Lung (tissue), 12 donors: ENCODE data around the gene URM1. TPM values are rescaled to one million over a fixed set of nuclear protein-coding genes. Genes with fewer than 3 reads are reported as not detected.

Experiments used
- ATAC-seq: fragments of 200-7000 bp; cut with Tn5 transposase; one replicate; pipeline ENCODE4 v1.9.1; 2020; ENCODE audit warnings: moderate number of reproducible peaks; ENCODE audit not compliant: insufficient read depth, low FRiP score
- DNase-seq, 3 donors: peaks; one replicate each; pipeline ENCODE4 v3.0.0-alpha.2; 2013 to 2017
- H3K27ac ChIP-seq, 2 donors: one replicate each; pipeline ENCODE4 v1.5.1; 2013; ENCODE audit warnings: mild to moderate bottlenecking in 2 of 2, moderate library complexity in 2 of 2, control low read depth in 1 of 2, inconsistent platforms in 1 of 2, low read depth in 1 of 2, low read length in 1 of 2
- H3K27me3 ChIP-seq, 3 donors: one replicate each; pipeline ENCODE4 v1.5.1; 2013; ENCODE audit warnings: low read length in 2 of 3; ENCODE audit not compliant: control insufficient read depth in 3 of 3, insufficient read depth in 3 of 3
- H3K36me3 ChIP-seq, 4 donors: one replicate each; pipeline ENCODE4 v1.5.1; 2013; ENCODE audit warnings: low read length in 4 of 4, mild to moderate bottlenecking in 1 of 4, moderate library complexity in 1 of 4; ENCODE audit not compliant: control insufficient read depth in 4 of 4, insufficient read depth in 4 of 4
- H3K4me1 ChIP-seq, 5 donors: one replicate each; pipeline ENCODE4 v1.5.1; 2013; ENCODE audit warnings: low read length in 5 of 5, mild to moderate bottlenecking in 2 of 5, moderate library complexity in 1 of 5; ENCODE audit not compliant: control insufficient read depth in 5 of 5, insufficient read depth in 5 of 5
- H3K4me3 ChIP-seq: one replicate; pipeline ENCODE4 v1.5.1; 2013; ENCODE audit warnings: mild to moderate bottlenecking, control low read depth, moderate library complexity
- H3K9ac ChIP-seq, 2 donors: one replicate each; pipeline ENCODE4 v1.5.1; 2013; ENCODE audit warnings: low read length in 2 of 2, control low read depth in 1 of 2; ENCODE audit not compliant: insufficient read depth in 1 of 2
- H3K9me3 ChIP-seq, 4 donors: one replicate each; pipeline ENCODE4 v1.5.1; 2013; ENCODE audit warnings: low read length in 3 of 4, mild to moderate bottlenecking in 1 of 4, moderate library complexity in 1 of 4; ENCODE audit not compliant: control insufficient read depth in 4 of 4, insufficient read depth in 3 of 4
- WGBS, 2 donors: extraction: QIAGEN DNeasy Blood & Tissue Kit; methylation state at CpG; one replicate each; pipeline ENCODE4 v1.1.7; 2013; 5-methylcytosine and 5-hydroxymethylcytosine counted together
- polyA plus RNA-seq, 2 donors: library from polyadenylated mRNA; stranded (reverse); fragments of 200-250 nt; gene quantifications; one replicate each; pipeline ENCODE4 v1.2.1, GENCODE V29; 2013
- total RNA-seq, 2 donors: library from RNA; depleted of rRNA in 1 of 2; stranded (reverse); fragments of >200 nt in 1 of 2; gene quantifications; one replicate each; pipeline ENCODE4 v1.2.1, GENCODE V29; 2014 to 2021
- TF ChIP-seq, protein P1 (sequence below): IDR thresholded peaks from 2 replicates; pipeline ENCODE4 v1.5.1; 2012; ENCODE audit warnings: mild to moderate bottlenecking; ENCODE audit errors: control extremely low read depth, extremely low read depth
- donor health status: control.
- donor health status: control.
- donor health status: Bipolar disorder and iron deficiency.
- donor health status: healthy.
- donor health status: DM: yes; HTN: yes; CAD: no.

The URM1 gene
- total and polyA plus RNA-seq, 4 donors, result 35.1 to 67.2 (median 61.3) TPM

DNA sequence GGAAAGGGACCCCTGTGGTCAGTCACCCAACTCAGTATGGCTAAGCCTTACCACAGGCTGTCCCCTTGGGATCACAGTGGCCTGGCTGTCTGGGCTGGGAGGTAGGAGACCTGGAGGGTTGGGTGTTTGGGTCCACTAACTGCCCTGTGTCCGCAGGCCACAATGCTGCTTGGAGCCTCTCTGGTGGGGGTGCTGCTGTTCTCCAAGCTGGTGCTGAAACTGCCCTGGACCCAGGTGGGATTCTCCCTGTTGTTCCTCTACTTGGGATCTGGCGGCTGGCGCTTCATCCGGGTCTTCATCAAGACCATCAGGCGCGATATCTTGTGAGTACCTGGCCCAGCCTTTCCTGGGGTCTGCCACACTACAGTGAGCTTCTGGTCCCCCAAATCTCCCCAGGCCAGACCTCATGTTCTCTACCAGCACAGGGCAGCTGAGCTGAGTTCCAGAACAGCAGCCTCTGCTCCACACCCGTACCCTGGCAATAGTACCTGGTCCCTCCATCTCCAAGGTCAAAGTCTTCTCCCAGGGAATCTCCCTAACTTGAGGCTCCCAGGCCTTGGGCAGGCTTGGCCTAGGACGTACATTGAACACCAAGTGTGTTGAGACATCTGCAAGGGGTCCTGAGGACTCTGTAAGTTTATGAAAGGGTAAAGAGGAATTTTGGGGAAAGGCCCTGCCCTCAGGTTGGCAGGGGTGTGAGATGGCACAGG, 28.0 kb upstream of the URM1 start:
- no peak overlapping the region for H3K4me3 ChIP-seq
- no peak overlapping the region for H3K27ac ChIP-seq
- H3K9ac ChIP-seq, result no peak overlapping the region
- ATAC-seq, result no peak
- H3K36me3 ChIP-seq, result peaks cover 0 to 40% (median 11%) of the 10 kb centered on the region in 4 donors
- TF ChIP-seq, protein P1, sequence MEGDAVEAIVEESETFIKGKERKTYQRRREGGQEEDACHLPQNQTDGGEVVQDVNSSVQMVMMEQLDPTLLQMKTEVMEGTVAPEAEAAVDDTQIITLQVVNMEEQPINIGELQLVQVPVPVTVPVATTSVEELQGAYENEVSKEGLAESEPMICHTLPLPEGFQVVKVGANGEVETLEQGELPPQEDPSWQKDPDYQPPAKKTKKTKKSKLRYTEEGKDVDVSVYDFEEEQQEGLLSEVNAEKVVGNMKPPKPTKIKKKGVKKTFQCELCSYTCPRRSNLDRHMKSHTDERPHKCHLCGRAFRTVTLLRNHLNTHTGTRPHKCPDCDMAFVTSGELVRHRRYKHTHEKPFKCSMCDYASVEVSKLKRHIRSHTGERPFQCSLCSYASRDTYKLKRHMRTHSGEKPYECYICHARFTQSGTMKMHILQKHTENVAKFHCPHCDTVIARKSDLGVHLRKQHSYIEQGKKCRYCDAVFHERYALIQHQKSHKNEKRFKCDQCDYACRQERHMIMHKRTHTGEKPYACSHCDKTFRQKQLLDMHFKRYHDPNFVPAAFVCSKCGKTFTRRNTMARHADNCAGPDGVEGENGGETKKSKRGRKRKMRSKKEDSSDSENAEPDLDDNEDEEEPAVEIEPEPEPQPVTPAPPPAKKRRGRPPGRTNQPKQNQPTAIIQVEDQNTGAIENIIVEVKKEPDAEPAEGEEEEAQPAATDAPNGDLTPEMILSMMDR, result no peak
- H3K9me3 ChIP-seq, result no peaks in the 10 kb centered on the region
- DNase-seq, result no peak
- H3K4me1 ChIP-seq, result peaks cover 0 to 7% (median 2%) of the 10 kb centered on the region in 5 donors
- 98% methylated on average over 8 of the region's 8 CpGs for WGBS, 2 donors
- H3K27me3 ChIP-seq, result no peaks in the 10 kb centered on the region

DNA sequence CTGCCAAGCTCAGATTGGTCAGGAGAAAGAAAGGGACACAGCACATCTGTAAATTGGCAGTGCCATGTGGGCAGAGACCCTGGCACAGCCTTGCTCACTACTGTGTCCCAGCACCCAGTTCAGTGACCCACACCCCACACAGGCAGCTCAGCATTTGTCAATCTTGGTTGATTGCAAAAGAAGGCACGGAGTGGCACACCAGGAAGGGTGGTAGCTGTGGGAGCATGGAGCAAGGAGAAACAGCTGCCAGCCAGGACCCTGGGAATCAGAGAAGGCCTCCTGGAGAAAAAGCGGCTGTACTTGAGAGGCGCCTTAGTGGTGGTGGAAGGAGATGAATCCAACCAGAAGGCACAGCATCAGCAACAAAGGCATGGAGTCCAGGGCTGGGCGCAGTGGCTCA, 27.3 kb upstream of the URM1 start:
- no peaks in the 10 kb centered on the region for H3K9me3 ChIP-seq
- H3K4me1 ChIP-seq, result peaks cover 0 to 7% (median 2%) of the 10 kb centered on the region in 5 donors
- H3K4me3 ChIP-seq, result no peak overlapping the region
- TF ChIP-seq, protein P1, result no peak
- ATAC-seq (no peak), DNase-seq (no peak)
- H3K27me3 ChIP-seq, result no peaks in the 10 kb centered on the region
- H3K9ac ChIP-seq, result no peak overlapping the region
- WGBS, 2 donors, result 81 to 92% methylated on average over 4 of the region's 4 CpGs
- peaks cover 0 to 47% (median 13%) of the 10 kb centered on the region in 4 donors for H3K36me3 ChIP-seq
- H3K27ac ChIP-seq, result no peak overlapping the region

DNA sequence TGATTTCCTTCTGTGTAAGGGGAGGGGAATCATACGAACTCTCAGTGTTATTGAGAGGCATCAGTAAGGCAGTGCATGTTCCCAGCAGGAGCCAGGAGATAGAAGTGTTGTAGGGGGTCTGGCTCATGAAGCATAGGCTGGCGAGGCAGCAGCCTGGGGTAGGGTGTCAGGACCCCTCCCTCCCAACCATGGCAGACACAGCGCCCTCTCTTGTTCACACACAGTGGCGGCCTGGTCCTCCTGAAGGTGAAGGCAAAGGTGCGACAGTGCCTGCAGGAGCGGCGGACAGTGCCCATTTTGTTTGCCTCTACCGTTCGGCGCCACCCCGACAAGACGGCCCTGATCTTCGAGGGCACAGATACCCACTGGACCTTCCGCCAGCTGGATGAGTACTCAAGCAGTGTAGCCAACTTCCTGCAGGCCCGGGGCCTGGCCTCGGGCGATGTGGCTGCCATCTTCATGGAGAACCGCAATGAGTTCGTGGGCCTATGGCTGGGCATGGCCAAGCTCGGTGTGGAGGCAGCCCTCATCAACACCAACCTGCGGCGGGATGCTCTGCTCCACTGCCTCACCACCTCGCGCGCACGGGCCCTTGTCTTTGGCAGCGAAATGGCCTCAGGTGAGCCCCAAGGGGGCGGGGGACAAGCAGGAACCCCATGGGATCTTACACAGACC, 26.1 kb upstream of the URM1 start:
- Histone ChIP-seq H3K9ac (no peak overlapping the region), H3K27me3 (no peaks in the 10 kb centered on the region), H3K9me3 (no peaks in the 10 kb centered on the region), H3K4me3 (no peak overlapping the region), H3K36me3 (peaks cover 6 to 57% (median 15%) of the 10 kb centered on the region in 4 donors), H3K27ac (no peak overlapping the region), H3K4me1 (peaks cover 0 to 7% (median 2%) of the 10 kb centered on the region in 5 donors)
- ATAC-seq, result no peak
- 95 to 98% methylated on average over 28 of the region's 28 CpGs for WGBS, 2 donors
- no peak for DNase-seq
- TF ChIP-seq, protein P1, result no peak
